A673 (cell line): ENCODE measurements around the gene PDE6B. TPM values are rescaled to one million over a fixed set of nuclear protein-coding genes. Genes with fewer than 3 reads are reported as not detected.

Experiments used
- BruUV-seq: library from RNA; stranded (reverse); fragments of 400-500 nt; replicated peaks from 2 replicates; lab custom pipeline; 2021; lab: Mats Ljungman, UMichigan
- CTCF ChIA-PET: fragments of 300-600 bp; sonication (Branson Sonifier 250); formaldehyde crosslinking; loops from one replicate; lab custom pipeline; 2022; ENCODE audit warnings: antibody characterized with exemption; lab: Charles Lee
- POLR2A ChIA-PET: fragments of 300-600 bp; sonication (Branson Sonifier 250); formaldehyde crosslinking; loops from one replicate; lab custom pipeline; 2022; ENCODE audit warnings: antibody characterized with exemption; ENCODE audit not compliant: low non-redundant PET; lab: Charles Lee
- DNase-seq: peaks from one replicate; pipeline ENCODE4 v3.0.0-alpha.2; 2015; ENCODE audit warnings: low spot score
- H3K27ac ChIP-seq: fragments of 200-600 bp; sonication (generic); 2 replicates; pipeline ENCODE4 v1.5.1; 2016; ENCODE audit warnings: mixed run types, low read depth, mild to moderate bottlenecking, mixed read lengths, antibody characterized with exemption, low read length; ENCODE audit not compliant: poor library complexity, severe bottlenecking
- H3K27me3 ChIP-seq: fragments of 200-600 bp; sonication (generic); replicated peaks from 2 replicates; pipeline ENCODE4 v1.6.1; 2017; ENCODE audit warnings: mixed run types, low read depth, mild to moderate bottlenecking, mixed read lengths, antibody characterized with exemption, low read length; ENCODE audit not compliant: insufficient read depth, poor library complexity
- H3K36me3 ChIP-seq: fragments of 200-600 bp; sonication (generic); 2 replicates; pipeline ENCODE4 v1.6.1; 2016; ENCODE audit warnings: mixed run types, mild to moderate bottlenecking, mixed read lengths, antibody characterized with exemption, low read length; ENCODE audit not compliant: insufficient read depth, poor library complexity, severe bottlenecking
- H3K4me1 ChIP-seq: fragments of 200-600 bp; sonication (generic); 2 replicates; pipeline ENCODE4 v1.6.1; 2017; ENCODE audit warnings: mixed run types, mild to moderate bottlenecking, mixed read lengths, antibody characterized with exemption, low read length; ENCODE audit not compliant: insufficient read depth, poor library complexity, severe bottlenecking
- H3K4me3 ChIP-seq: fragments of 200-600 bp; sonication (generic); 2 replicates; pipeline ENCODE4 v1.5.1; 2016; ENCODE audit warnings: low read depth, mixed run types, mild to moderate bottlenecking, mixed read lengths, low read length; ENCODE audit not compliant: poor library complexity, severe bottlenecking
- H3K9me3 ChIP-seq: fragments of 200-600 bp; sonication (generic); 2 replicates; pipeline ENCODE4 v1.6.1; 2016; ENCODE audit warnings: mixed run types, low read depth, mild to moderate bottlenecking, mixed read lengths, antibody characterized with exemption, low read length; ENCODE audit not compliant: poor library complexity, severe bottlenecking
- EZH2 ChIP-seq: fragments of 200-600 bp; sonication (generic); IDR thresholded peaks from 2 replicates; pipeline ENCODE4 v1.6.1; 2017; ENCODE audit warnings: borderline replicate concordance, low read depth, mild to moderate bottlenecking, mixed read lengths, antibody characterized with exemption, low read length; ENCODE audit not compliant: poor library complexity, severe bottlenecking
- intact Hi-C: fragments of 100-400 bp; cut with micrococcal nuclease; formaldehyde crosslinking; loops from one replicate; pipeline ENCODE4 v1.10.0; 2022; ENCODE audit not compliant: unreplicated experiment
- total RNA-seq: library from RNA; stranded (reverse); gene quantifications from 2 replicates; pipeline ENCODE4 v1.2.3, GENCODE V29; 2021
- TF ChIP-seq, protein P1 (sequence below): fragments of 300-800, 200-600 bp; sonication (generic); conservative IDR thresholded peaks from 2 replicates; pipeline ENCODE4 v1.5.1; 2017; ENCODE audit warnings: low read depth, mild to moderate bottlenecking, antibody characterized with exemption, low read length, moderate library complexity, mixed read lengths

Gene PDE6B
- total RNA-seq, 1 experiment from 2014 or later: 10.4 TPM

DNA sequence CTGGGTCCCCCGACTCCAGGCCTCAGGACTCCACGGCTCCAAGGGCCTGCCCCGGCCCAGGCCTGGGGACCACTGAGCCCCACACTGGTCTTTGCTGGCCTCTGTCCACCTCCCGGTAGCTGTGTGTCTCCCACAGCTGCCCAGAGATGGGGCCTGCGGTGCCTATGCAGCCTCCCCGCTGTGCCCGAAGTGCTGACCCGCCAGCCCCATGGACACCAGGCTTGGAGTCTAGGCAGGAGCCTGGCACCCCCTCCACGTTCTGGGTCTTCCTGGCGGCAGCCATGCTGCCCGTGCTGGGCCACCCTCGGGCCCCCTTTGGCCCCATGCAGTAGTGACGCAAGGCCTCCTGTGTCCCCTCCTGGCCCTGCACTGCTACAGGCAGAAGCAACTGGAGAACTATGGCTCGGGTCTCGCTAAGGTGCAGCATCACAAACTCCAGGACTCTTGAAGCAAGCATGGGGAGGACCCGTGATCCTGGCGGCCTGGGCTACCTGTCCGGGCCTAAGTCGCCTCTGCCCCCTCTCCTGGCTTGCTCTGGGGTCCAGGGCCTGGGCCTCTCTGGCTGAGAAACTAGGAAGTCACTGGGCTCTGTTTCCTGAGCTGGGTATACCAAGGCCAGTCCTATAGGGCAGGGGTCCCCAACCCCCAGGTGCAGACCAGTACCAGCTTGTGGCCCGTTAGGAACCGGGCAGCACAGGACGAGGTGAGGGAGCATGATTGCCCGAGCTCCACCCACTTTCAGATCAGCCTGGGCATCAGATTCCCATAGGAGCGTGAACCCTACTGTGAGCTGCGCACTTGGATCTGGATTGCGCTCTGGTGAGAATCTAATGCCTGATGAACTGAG, 49.9 kb downstream of the PDE6B start:
- POLR2A ChIA-PET: no interaction called here
- CTCF ChIA-PET: no interaction called here
- Histone ChIP-seq H3K27me3 (no peaks in the 10 kb centered on the region), H3K4me3 (peak overlapping the region; percentile 98), H3K36me3 (peaks cover 22% of the 10 kb centered on the region), H3K9me3 (no peaks in the 10 kb centered on the region), H3K4me1 (peaks cover 14% of the 10 kb centered on the region), H3K27ac (peak overlapping the region; percentile 98)
- BruUV-seq: no TSS peak
- intact Hi-C loops: no loop called here
- no peak for DNase-seq
- TF ChIP-seq, protein P1, sequence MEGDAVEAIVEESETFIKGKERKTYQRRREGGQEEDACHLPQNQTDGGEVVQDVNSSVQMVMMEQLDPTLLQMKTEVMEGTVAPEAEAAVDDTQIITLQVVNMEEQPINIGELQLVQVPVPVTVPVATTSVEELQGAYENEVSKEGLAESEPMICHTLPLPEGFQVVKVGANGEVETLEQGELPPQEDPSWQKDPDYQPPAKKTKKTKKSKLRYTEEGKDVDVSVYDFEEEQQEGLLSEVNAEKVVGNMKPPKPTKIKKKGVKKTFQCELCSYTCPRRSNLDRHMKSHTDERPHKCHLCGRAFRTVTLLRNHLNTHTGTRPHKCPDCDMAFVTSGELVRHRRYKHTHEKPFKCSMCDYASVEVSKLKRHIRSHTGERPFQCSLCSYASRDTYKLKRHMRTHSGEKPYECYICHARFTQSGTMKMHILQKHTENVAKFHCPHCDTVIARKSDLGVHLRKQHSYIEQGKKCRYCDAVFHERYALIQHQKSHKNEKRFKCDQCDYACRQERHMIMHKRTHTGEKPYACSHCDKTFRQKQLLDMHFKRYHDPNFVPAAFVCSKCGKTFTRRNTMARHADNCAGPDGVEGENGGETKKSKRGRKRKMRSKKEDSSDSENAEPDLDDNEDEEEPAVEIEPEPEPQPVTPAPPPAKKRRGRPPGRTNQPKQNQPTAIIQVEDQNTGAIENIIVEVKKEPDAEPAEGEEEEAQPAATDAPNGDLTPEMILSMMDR: no peak
- no peak for TF ChIP-seq EZH2

DNA sequence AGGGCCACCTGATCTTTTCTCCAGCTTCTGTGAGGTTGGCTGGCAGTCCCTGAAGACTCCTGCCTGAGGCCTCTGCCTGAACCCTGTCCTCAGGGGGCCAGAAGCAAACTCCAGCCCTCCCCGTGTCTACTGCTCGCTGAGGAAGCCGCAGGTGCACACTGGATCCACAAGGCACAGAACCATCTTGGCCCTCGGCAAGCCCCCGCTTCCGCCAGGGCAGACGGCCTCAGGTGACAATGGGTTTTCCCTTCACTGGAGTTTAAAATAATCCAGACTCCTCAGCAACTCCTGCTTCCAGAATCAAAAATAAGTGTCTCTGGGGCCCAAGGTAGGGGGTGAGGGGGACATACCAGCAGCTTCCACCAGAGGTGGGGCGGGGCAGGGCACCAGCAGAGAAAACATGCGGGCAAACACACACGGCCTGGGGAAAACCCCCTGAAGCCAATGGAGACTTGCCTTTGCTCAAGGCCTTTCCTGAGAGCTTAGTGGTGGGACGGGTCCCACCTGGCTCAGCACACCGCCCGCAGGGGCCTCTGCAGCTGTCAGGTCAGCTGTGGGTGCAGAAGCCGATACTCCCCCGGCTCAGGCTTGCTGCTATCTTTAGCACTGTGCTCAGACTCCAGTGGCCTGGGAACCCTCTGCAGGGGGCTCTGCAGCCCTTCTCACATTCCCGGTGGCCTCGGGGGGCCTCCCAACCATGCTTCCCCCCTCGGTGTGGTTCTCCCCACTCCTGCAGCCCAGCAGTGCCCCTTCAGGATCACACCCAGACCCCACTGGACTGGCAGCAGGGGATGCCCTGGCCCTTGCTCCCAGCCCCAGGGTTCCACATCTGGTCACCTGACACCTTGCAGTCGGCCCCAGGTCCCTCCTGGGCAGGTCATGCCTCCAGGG, 50.9 kb downstream of the PDE6B start:
- H3K4me3 ChIP-seq: no peak overlapping the region
- no TSS peak for BruUV-seq
- no peaks in the 10 kb centered on the region for H3K27me3 ChIP-seq
- DNase-seq: no peak
- H3K27ac ChIP-seq: no peak overlapping the region
- H3K9me3 ChIP-seq: no peaks in the 10 kb centered on the region
- H3K4me1 ChIP-seq: peaks cover 14% of the 10 kb centered on the region
- intact Hi-C loops: no loop called here
- TF ChIP-seq, protein P1: no peak
- TF ChIP-seq EZH2: no peak
- ChIA-PET POLR2A (no interaction called here), CTCF (no interaction called here)
- peaks cover 15% of the 10 kb centered on the region for H3K36me3 ChIP-seq

DNA sequence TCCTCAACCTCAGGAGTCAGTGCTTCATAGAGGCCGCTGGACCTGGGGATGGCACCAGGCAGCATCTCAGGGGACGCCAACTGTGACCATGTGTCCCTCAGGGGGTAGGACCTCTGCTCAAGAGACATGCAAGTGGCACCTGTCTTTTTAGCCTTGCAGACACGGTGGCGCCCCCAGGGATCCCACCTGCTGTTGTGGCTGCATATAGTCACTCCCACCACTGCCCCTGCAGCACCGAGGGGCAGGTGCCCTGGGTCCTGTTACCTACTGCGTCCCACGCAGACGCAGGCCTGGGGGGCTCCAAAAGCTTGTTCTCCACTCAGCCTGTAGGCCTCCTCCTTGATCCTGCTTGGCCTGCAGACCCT, 51.5 kb downstream of the PDE6B start:
- no peaks in the 10 kb centered on the region for H3K9me3 ChIP-seq
- CTCF ChIA-PET: no interaction called here
- H3K4me1 ChIP-seq: peaks cover 14% of the 10 kb centered on the region
- POLR2A ChIA-PET: no interaction called here
- H3K4me3 ChIP-seq: no peak overlapping the region
- TF ChIP-seq EZH2: no peak
- TF ChIP-seq, protein P1: no peak
- intact Hi-C loops: no loop called here
- H3K36me3 ChIP-seq: peaks cover 9% of the 10 kb centered on the region
- DNase-seq: no peak
- H3K27ac ChIP-seq: no peak overlapping the region
- BruUV-seq: no TSS peak
- H3K27me3 ChIP-seq: no peaks in the 10 kb centered on the region
